Psoas muscle (tissue), 8 donors: ENCODE measurements around the gene TBC1D19. TPM values are rescaled to one million over a fixed set of nuclear protein-coding genes. Genes with fewer than 3 reads are reported as not detected.

Experiments used
- ATAC-seq, 4 donors: fragments of 200-7000 bp; cut with Tn5 transposase; one replicate each; pipeline ENCODE4 v1.9.1; 2020; ENCODE audit warnings: moderate library complexity in 3 of 4, mild to moderate bottlenecking in 2 of 4
- DNase-seq, 2 donors: peaks; one replicate each; pipeline ENCODE4 v3.0.0-alpha.2; 2020
- H3K27ac ChIP-seq: fragments of 200-600 bp; one replicate; pipeline ENCODE4 v1.8.0; 2022
- H3K27me3 ChIP-seq, 3 donors: fragments of 200-600 bp in 1 of 3; one replicate each; pipeline versions ENCODE4 v1.6.1 to v1.8.0; 2013 to 2022; ENCODE audit warnings: low read length in 2 of 3, mild to moderate bottlenecking in 2 of 3, moderate library complexity in 1 of 3; ENCODE audit not compliant: insufficient read depth in 3 of 3
- H3K36me3 ChIP-seq, 2 donors: fragments of 200-600 bp in 1 of 2; one replicate each; pipeline versions ENCODE4 v1.6.1 to v1.8.0; 2013 to 2022; ENCODE audit warnings: low read depth in 1 of 2, mild to moderate bottlenecking in 1 of 2, moderate library complexity in 1 of 2; ENCODE audit not compliant: insufficient read depth in 1 of 2
- H3K4me1 ChIP-seq: fragments of 200-600 bp; one replicate; pipeline ENCODE4 v1.8.0; 2022
- H3K4me3 ChIP-seq: fragments of 200-600 bp; one replicate; pipeline ENCODE4 v1.8.0; 2022; ENCODE audit warnings: mild to moderate bottlenecking
- H3K9me3 ChIP-seq: fragments of 200-600 bp; one replicate; pipeline ENCODE4 v1.8.0; 2022
- CTCF ChIP-seq: fragments of 200-600 bp; IDR thresholded peaks from one replicate; pipeline ENCODE4 v1.8.0; 2022; ENCODE audit warnings: antibody characterized with exemption
- WGBS, 3 donors: extraction: QIAGEN DNeasy Blood & Tissue Kit; methylation state at CpG; one replicate each; pipeline versions ENCODE4 v1.1.6 to v1.1.7; 2013; 5-methylcytosine and 5-hydroxymethylcytosine counted together
- intact Hi-C, 2 donors: fragments of 100-400 bp; cut with DNase I; formaldehyde crosslinking; loops; one replicate each; pipeline versions ENCODE4 v1.11.0 to v1.14.2; 2022
- polyA plus RNA-seq, 3 donors: library from polyadenylated mRNA; stranded (reverse); fragments of 200-250 nt; gene quantifications; one replicate each; pipeline ENCODE4 v1.2.3, GENCODE V29; 2013
- total RNA-seq, 4 donors: library from RNA; stranded (reverse); fragmentation: NEBNext Ultra II Directional in 2 of 4; extraction: Animal tissue kit (Norgen Biotek cat#: 25700) in 2 of 4; gene quantifications; one replicate each; pipeline versions ENCODE4 v1.2.1 to v1.2.4, GENCODE V29; 2021 to 2023
- donor health status: healthy with polysubstance abuse.
- donor health status: DM: no; HTN: no; CAD: no; lungs with moderate emphysema.
- donor health status: Bipolar disorder and iron deficiency.
- donor health status: healthy.
- donor health status: DM: yes; HTN: yes; CAD: no.
- donor health status: DM: no; HTN: no; CAD: no.
- donor health status: DM: no; HTN: no; CAD: no.
- donor health status: DM: yes; HTN: yes; CAD: no.

TBC1D19 gene
- total and polyA plus RNA-seq, 7 donors = 1.0 to 8.2 (median 4.8) TPM

- WGBS, 3 donors = 92 to 95% (median 95%) methylated on average over 5 of the region's 5 CpGs
- no peaks in the 10 kb centered on the region for H3K4me1 ChIP-seq
- no peak overlapping the region for H3K27ac ChIP-seq
- H3K9me3 ChIP-seq = no peaks in the 10 kb centered on the region
- no peak overlapping the region for H3K4me3 ChIP-seq
- ATAC-seq (no peak), DNase-seq (no peak)
- H3K27me3 ChIP-seq = no peaks in the 10 kb centered on the region
- intact Hi-C loops = no loop called here
- TF ChIP-seq CTCF = no peak
- H3K36me3 ChIP-seq = no peaks in the 10 kb centered on the region
These were observed 10.5 kb downstream of the TBC1D19 start for GRCh38 chr4:26594371-26594770.

GRCh38 chr4:26594778-26595177, 10.9 kb downstream of the TBC1D19 start:
- no peak for TF ChIP-seq CTCF
- no peaks in the 10 kb centered on the region for H3K4me1 ChIP-seq
- H3K9me3 ChIP-seq = no peaks in the 10 kb centered on the region
- H3K27ac ChIP-seq = no peak overlapping the region
- ATAC-seq (no peak), DNase-seq (no peak)
- H3K36me3 ChIP-seq = no peaks in the 10 kb centered on the region
- no peak overlapping the region for H3K4me3 ChIP-seq
- H3K27me3 ChIP-seq = no peaks in the 10 kb centered on the region
- WGBS, 3 donors = 95 to 96% (median 95%) methylated on average over 6 of the region's 6 CpGs
- intact Hi-C loops = no loop called here

- no peaks in the 10 kb centered on the region for H3K36me3 ChIP-seq
- H3K4me1 ChIP-seq = no peaks in the 10 kb centered on the region
- WGBS, 3 donors = 73 to 81% (median 80%) methylated on average over 1 of the region's 1 CpG
- no peak overlapping the region for H3K4me3 ChIP-seq
- H3K27me3 ChIP-seq = no peaks in the 10 kb centered on the region
- ATAC-seq = no peak
- no peak for DNase-seq
- no peaks in the 10 kb centered on the region for H3K9me3 ChIP-seq
- H3K27ac ChIP-seq = no peak overlapping the region
- intact Hi-C loops = no loop called here
- no peak for TF ChIP-seq CTCF
These were observed 13.0 kb downstream of the TBC1D19 start for GRCh38 chr4:26596843-26597242.

- H3K36me3 ChIP-seq = no peaks in the 10 kb centered on the region
- no peaks in the 10 kb centered on the region for H3K9me3 ChIP-seq
- no peaks in the 10 kb centered on the region for H3K4me1 ChIP-seq
- ATAC-seq = no peak
- H3K27ac ChIP-seq = no peak overlapping the region
- intact Hi-C loops = no loop called here
- TF ChIP-seq CTCF = no peak
- no peak overlapping the region for H3K4me3 ChIP-seq
- DNase-seq = no peak
- no peaks in the 10 kb centered on the region for H3K27me3 ChIP-seq
- WGBS, 3 donors = 98 to 100% (median 100%) methylated on average over 1 of the region's 1 CpG
These were observed 17.3 kb downstream of the TBC1D19 start for GRCh38 chr4:26601204-26601603.

GRCh38 chr4:26607776-26608175, 23.9 kb downstream of the TBC1D19 start:
- peaks cover 4% of the 10 kb centered on the region for H3K4me1 ChIP-seq
- intact Hi-C loops = no loop called here
- H3K27ac ChIP-seq = no peak overlapping the region
- H3K27me3 ChIP-seq = no peaks in the 10 kb centered on the region
- DNase-seq (no peak), ATAC-seq (no peak)
- TF ChIP-seq CTCF = no peak
- H3K4me3 ChIP-seq = no peak overlapping the region
- no peaks in the 10 kb centered on the region for H3K36me3 ChIP-seq
- no peaks in the 10 kb centered on the region for H3K9me3 ChIP-seq
- 72 to 75% (median 74%) methylated on average over 2 of the region's 2 CpGs for WGBS, 3 donors
